B cell (primary cell): ENCODE data around the gene FXYD2. TPM values are rescaled to one million over a fixed set of nuclear protein-coding genes. Genes with fewer than 3 reads are reported as not detected.

ENCODE experiments used
- ATAC-seq: fragments of 200-7000 bp; cut with Tn5 transposase; one replicate; pipeline ENCODE4 v1.10.0; 2021; ENCODE audit warnings: low read depth, mild to moderate bottlenecking, moderate number of reproducible peaks, moderate library complexity
- CTCF ChIA-PET: fragments of 350-600 bp; sonication (Branson Sonifier 250); formaldehyde crosslinking; loops from one replicate; lab custom pipeline; 2021; ENCODE audit warnings: antibody characterized with exemption, inconsistent platforms; lab: Charles Lee
- POLR2A ChIA-PET: fragments of 350-600 bp; sonication (Branson Sonifier 250); formaldehyde crosslinking; loops from one replicate; lab custom pipeline; 2021; ENCODE audit warnings: antibody characterized with exemption; lab: Charles Lee
- DNase-seq: peaks from one replicate; pipeline ENCODE4 v3.0.0; 2013
- H2AFZ ChIP-seq: 2 replicates; pipeline ENCODE4 v1.6.1; 2012; ENCODE audit warnings: mild to moderate bottlenecking, low read depth, low read length; ENCODE audit not compliant: insufficient read depth, poor library complexity, severe bottlenecking
- H3K27ac ChIP-seq, 2 donors: 1 replicate in 1 of 2; 2 replicates in 1 of 2; pipeline ENCODE4 v1.5.1; 2012 to 2013; ENCODE audit warnings: low read length in 2 of 2, mild to moderate bottlenecking in 2 of 2, moderate library complexity in 1 of 2
- H3K27me3 ChIP-seq, 4 experiments: fragments of 200-600 bp in 1 of 4; sonication (generic) in 1 of 4; replicated peaks in 1 of 4; 1 replicate in 2 of 4; 2 replicates in 2 of 4; pipeline versions ENCODE4 v1.6.1 to v1.7.0; 2013 to 2016; ENCODE audit warnings: low read length in 3 of 4, mild to moderate bottlenecking in 2 of 4, mixed read lengths in 1 of 4, moderate library complexity in 1 of 4; ENCODE audit not compliant: insufficient read depth in 4 of 4, control insufficient read depth in 3 of 4; ENCODE audit errors: control extremely low read depth in 1 of 4
- H3K36me3 ChIP-seq, 2 experiments: replicated peaks in 1 of 2; 1 replicate in 1 of 2; 2 replicates in 1 of 2; pipeline versions ENCODE4 v1.6.1 to v1.7.1; 2013; ENCODE audit warnings: low read length in 1 of 2; ENCODE audit not compliant: insufficient read depth in 2 of 2, control insufficient read depth in 1 of 2; ENCODE audit errors: control extremely low read depth in 1 of 2, extremely low read depth in 1 of 2
- H3K4me1 ChIP-seq, 2 donors: fragments of 200-600 bp in 1 of 2; sonication (generic) in 1 of 2; 1 replicate in 1 of 2; 2 replicates in 1 of 2; pipeline versions ENCODE4 v1.5.1 to v1.6.1; 2013 to 2017; ENCODE audit warnings: low read length in 2 of 2; ENCODE audit not compliant: control insufficient read depth in 2 of 2, insufficient read depth in 2 of 2
- H3K4me2 ChIP-seq: replicated peaks from 2 replicates; pipeline ENCODE3; 2012; ENCODE audit warnings: mild to moderate bottlenecking, low read depth, low read length; ENCODE audit not compliant: poor library complexity, severe bottlenecking
- H3K4me3 ChIP-seq, 5 experiments: fragments of 200-600 bp in 1 of 5; sonication (generic) in 1 of 5; 1 replicate in 3 of 5; 2 replicates in 2 of 5; pipeline versions ENCODE4 v1.5.1 to v1.7.0; 2011 to 2016; ENCODE audit warnings: low read length in 4 of 5, mild to moderate bottlenecking in 4 of 5, low read depth in 2 of 5, control low read depth in 1 of 5, moderate library complexity in 1 of 5; ENCODE audit not compliant: insufficient read depth in 1 of 5; ENCODE audit errors: control extremely low read depth in 1 of 5, extremely low read depth in 1 of 5
- H3K79me2 ChIP-seq: fragments of 200-600 bp; sonication (generic); one replicate; pipeline ENCODE4 v1.6.0; 2016; ENCODE audit warnings: low read length; ENCODE audit not compliant: control insufficient read depth, insufficient read depth
- H3K9ac ChIP-seq: fragments of 200-600 bp; sonication (generic); 2 replicates; pipeline ENCODE4 v1.6.1; 2017; ENCODE audit warnings: mild to moderate bottlenecking, low read length, moderate library complexity
- H3K9me3 ChIP-seq, 3 donors: one replicate each; pipeline versions ENCODE4 v1.6.1 to v1.7.1; 2013; ENCODE audit warnings: low read length in 2 of 3; ENCODE audit not compliant: control insufficient read depth in 2 of 3, insufficient read depth in 1 of 3; ENCODE audit errors: control extremely low read depth in 1 of 3
- H4K20me1 ChIP-seq: 2 replicates; pipeline ENCODE4 v1.6.0; 2012; ENCODE audit warnings: mild to moderate bottlenecking, low read length; ENCODE audit not compliant: insufficient read depth, control insufficient read depth, poor library complexity, severe bottlenecking
- H3K27ac Mint-ChIP-seq: one replicate; pipeline ENCODE4 v1.8.0; 2021; ENCODE audit warnings: mixed read lengths
- H3K27me3 Mint-ChIP-seq: one replicate; pipeline ENCODE4 v1.8.0; 2021; ENCODE audit warnings: mixed read lengths
- H3K4me1 Mint-ChIP-seq: one replicate; pipeline ENCODE4 v1.8.0; 2021; ENCODE audit warnings: mixed read lengths
- H3K4me3 Mint-ChIP-seq: one replicate; pipeline ENCODE4 v1.8.0; 2021; ENCODE audit warnings: mixed read lengths
- H3K9me3 Mint-ChIP-seq: one replicate; pipeline ENCODE4 v1.8.0; 2022; ENCODE audit warnings: mixed read lengths; ENCODE audit not compliant: insufficient read depth
- CTCF ChIP-seq: fragments of 200-600 bp; IDR thresholded peaks from one replicate; pipeline ENCODE4 v1.8.0; 2022; ENCODE audit warnings: antibody characterized with exemption, mild to moderate bottlenecking
- EZH2 ChIP-seq: IDR thresholded peaks from 2 replicates; pipeline ENCODE4 v1.6.1; 2012; ENCODE audit warnings: borderline replicate concordance, low read depth, mild to moderate bottlenecking, moderate library complexity, low read length; ENCODE audit not compliant: insufficient read depth, poor library complexity, severe bottlenecking
- WGBS: methylation state at CpG from one replicate; pipeline ENCODE4 v1.1.5; 2013; ENCODE audit warnings: missing lambda C conversion rate; ENCODE audit not compliant: insufficient coverage; 5-methylcytosine and 5-hydroxymethylcytosine counted together
- intact Hi-C: fragments of 100-400 bp; cut with micrococcal nuclease; formaldehyde crosslinking; loops from one replicate; pipeline ENCODE4 v1.10.0; 2022
- polyA plus RNA-seq: library from polyadenylated mRNA; depleted of rRNA; stranded (reverse); fragments of >200 nt; gene quantifications from 2 replicates; pipeline ENCODE4 v1.2.3, GENCODE V29; 2012
- total RNA-seq, 2 donors: library from RNA; stranded (reverse); fragments of 120-200 nt in 1 of 2; gene quantifications; 1 replicate in 1 of 2; 2 replicates in 1 of 2; pipeline versions ENCODE4 v1.2.3 to v1.2.4, GENCODE V29; 2013 to 2022

FXYD2 gene
- total and polyA plus RNA-seq, 2 donors (not counting 1 experiment from before 2014, with no cell fraction given): 0.61 to 19.5 TPM

GRCh38 chr11:117830674-117831351 is 6.3 kb upstream of the FXYD2 start:
- intact Hi-C loops: no loop called here
- POLR2A ChIA-PET: no interaction called here
- no peaks in the 10 kb centered on the region for H3K9me3 Mint-ChIP-seq
- Histone ChIP-seq H3K4me2 (peak overlapping the region; percentile 24), H3K36me3 (no peaks in the 10 kb centered on the region), H3K27me3 (peaks cover 0 to 31% (median 7%) of the 10 kb centered on the region in 4 experiments), H3K9ac (no peak overlapping the region), H3K4me1 (peaks cover 28 to 32% of the 10 kb centered on the region in 2 donors), H3K4me3 (no peak overlapping the region), H3K79me2 (no peaks in the 10 kb centered on the region), H4K20me1 (no peaks in the 10 kb centered on the region), H2AFZ (no peak overlapping the region), H3K27ac (no peak overlapping the region), H3K9me3 (peaks cover 0 to 5% (median 0%) of the 10 kb centered on the region in 3 donors)
- CTCF ChIA-PET: interaction anchor here (1.4 to 5.9 kb wide), 5 partner anchors 13 to 222 kb away, joined by 4 to 40 read pairs (median 22); no protein-coding TSS in a partner anchor
- H3K27me3 Mint-ChIP-seq: peaks cover 18% of the 10 kb centered on the region
- no peak for ATAC-seq
- 60% methylated on average over 3 of the region's 6 CpGs for WGBS
- peaks cover 32% of the 10 kb centered on the region for H3K4me1 Mint-ChIP-seq
- no peak for DNase-seq
- TF ChIP-seq CTCF: no peak
- no peak for TF ChIP-seq EZH2
- H3K27ac Mint-ChIP-seq: no peak overlapping the region
- peak overlapping the region; percentile 5 for H3K4me3 Mint-ChIP-seq

GRCh38 chr11:117830072-117830471 is 5.5 kb upstream of the FXYD2 start:
- CTCF ChIA-PET: interaction anchor here (1.4 to 4.8 kb wide), 3 partner anchors 13 to 23 kb away, joined by 4 to 47 read pairs (median 23); no protein-coding TSS in a partner anchor
- H3K4me3 ChIP-seq: no peak overlapping the region
- peaks cover 0 to 39% (median 9%) of the 10 kb centered on the region in 4 experiments for H3K27me3 ChIP-seq
- H3K27me3 Mint-ChIP-seq: peaks cover 24% of the 10 kb centered on the region
- intact Hi-C loops: no loop called here
- DNase-seq (no peak), ATAC-seq (no peak)
- 88% methylated on average over 14 of the region's 14 CpGs for WGBS
- no peak overlapping the region for H3K4me2 ChIP-seq
- no peak overlapping the region for H2AFZ ChIP-seq
- H3K4me1 Mint-ChIP-seq: peaks cover 32% of the 10 kb centered on the region
- H3K27ac Mint-ChIP-seq: peak overlapping the region; percentile 56
- no peaks in the 10 kb centered on the region for H3K79me2 ChIP-seq
- no peaks in the 10 kb centered on the region for H3K36me3 ChIP-seq
- H3K4me1 ChIP-seq: peaks cover 28 to 32% of the 10 kb centered on the region in 2 donors
- POLR2A ChIA-PET: no interaction called here
- H3K9me3 Mint-ChIP-seq: no peaks in the 10 kb centered on the region
- no peak overlapping the region for H3K9ac ChIP-seq
- peaks cover 0 to 5% (median 0%) of the 10 kb centered on the region in 3 donors for H3K9me3 ChIP-seq
- no peak overlapping the region for H3K27ac ChIP-seq
- H3K4me3 Mint-ChIP-seq: no peak overlapping the region
- TF ChIP-seq EZH2 (no peak), CTCF (no peak)
- no peaks in the 10 kb centered on the region for H4K20me1 ChIP-seq
